NCI-H1417 (cell line): ENCODE results near the gene KCND3.

Experiments
- DNase-seq, 3 experiments: peaks; one replicate each; lab custom pipeline; 2025; lab: John Stamatoyannopoulos, UW

Gene KCND3

DNA sequence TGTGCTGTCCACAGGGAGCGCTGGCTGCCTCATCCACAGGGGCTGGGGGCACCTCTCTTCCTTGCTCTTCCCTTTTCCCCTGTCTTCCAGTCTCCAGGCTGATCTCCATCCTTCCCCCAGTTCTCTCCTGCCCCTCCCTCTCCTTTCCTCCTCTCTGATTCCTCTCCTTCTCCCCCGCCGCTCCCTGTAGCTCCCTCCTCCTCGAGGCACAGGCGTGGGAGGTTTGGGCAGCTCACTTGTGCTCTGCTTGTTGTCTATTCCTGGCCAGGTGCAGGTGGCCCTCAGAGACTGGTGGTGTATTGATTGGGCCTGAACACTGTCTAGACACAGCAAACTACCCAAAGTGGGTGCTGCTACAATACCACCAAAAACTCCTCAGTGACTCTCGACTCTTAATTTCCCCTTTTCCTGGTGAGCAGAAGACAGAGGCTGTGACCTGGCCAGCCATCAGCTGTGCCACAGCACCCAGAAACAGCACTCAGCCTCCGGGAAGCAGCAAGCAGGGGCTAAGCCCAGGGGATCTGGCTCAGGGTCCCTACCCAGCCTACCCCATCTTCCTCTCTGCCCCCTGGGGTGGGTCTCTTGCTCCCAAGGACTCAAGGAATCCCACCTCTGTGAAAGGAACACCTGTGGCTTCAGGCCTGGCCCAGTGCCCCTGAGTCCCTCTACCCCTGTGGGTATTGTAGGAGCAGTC lies 140.5 kb downstream of the KCND3 start:
- peak; percentile 18 to 50 (median 45) for DNase-seq

DNA sequence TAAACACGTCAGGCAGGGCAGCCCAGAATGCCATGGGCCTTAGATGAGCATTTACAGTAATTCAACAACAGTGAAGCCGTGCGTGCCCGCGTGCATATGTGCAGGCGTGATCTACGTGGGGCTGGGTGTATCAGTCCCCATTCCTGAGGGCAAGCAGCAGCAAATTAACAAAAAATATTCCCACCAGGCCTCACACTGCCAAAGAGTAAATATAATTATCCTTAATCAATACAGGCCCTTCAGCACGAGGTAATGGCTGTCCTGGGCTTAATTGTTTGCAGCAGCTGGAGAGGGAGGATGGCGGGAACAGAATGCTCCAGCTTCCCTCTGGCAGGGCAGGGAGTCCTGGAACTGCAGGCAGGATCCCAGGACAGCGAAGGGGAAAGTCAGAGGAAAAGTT lies 142.0 kb downstream of the KCND3 start:
- peak in 2 of 3 experiments; percentile 73 to 89 for DNase-seq

DNA sequence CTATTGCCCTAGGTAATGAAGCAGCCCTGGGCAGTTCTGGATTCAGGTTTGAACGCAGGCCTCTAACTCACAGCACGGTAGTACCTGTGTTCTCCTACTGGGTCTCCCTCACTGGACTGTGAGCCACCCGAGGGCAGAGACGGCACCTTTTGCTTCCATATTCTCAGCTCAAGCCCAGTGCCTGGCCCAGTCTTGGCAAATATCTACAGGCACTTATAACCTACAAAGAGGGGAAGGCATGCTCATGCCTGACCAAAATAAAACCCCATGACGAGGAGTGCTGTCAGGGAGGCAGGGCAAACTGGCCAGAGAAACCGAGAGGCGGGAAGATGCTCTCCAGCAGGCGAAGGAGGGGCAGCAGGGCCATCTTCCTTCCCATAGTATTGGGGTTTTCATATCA lies 142.6 kb downstream of the KCND3 start:
- peak in 1 of 3 experiments; percentile 19 for DNase-seq

DNA sequence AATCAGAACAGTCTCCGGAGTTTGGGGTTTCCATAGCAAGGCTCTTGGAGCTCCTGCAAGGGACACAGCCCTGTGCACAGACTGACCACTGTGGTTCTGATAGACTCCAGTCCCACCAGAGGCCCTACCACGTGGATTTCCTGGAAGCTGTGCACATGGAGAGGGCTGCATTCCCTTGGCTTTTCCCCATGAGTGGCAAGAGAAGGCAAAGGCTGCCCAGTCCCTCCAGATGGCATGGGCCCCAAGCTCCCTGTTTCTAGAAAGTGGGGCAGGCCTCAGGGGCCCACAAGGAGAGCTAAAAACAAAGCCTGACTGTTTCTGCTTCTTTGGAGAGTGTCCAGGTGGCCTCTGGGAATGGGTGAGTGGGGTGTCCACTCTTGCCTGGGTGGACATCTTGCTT lies 146.3 kb downstream of the KCND3 start:
- DNase-seq = no peak

DNA sequence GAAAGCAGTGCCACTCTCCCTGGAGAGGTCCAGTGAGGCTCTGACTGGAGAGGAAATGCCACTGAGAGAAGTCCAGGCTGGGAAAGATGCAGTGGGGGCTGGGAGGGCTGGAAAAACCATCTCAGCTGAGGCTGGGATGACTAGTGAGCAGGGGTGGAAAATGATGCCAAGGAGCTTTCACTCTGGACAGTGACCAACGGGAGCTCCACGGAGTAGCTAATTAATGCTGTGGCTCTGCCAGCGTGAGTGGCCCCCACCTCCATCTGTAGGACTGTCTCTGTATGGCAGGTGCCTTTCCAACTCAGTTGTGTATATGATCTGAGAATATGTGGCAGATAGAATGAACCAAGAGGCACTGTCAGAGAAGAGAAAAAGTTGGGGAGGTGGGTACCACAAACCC lies 147.1 kb downstream of the KCND3 start:
- DNase-seq = no peak

DNA sequence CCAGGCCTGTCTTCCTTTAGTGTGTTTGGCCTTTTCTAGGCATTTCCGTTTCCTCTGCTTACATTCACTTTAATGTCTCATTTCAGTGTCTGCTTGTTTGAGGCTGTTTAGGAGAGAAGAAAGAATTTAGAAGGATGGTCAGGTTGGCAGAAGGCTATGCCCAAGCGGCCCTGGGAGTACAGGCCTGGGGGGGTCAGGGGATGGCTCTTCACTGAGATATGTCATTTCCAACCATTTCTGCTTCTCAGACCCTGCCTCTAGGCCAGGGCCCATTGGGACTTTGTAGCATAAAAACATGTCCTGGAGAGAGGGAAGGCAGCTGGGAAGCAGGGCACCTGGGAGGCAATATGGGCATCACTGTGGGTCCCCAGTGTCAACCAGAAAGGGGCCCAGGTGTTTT lies 147.7 kb downstream of the KCND3 start:
- DNase-seq = no peak

DNA sequence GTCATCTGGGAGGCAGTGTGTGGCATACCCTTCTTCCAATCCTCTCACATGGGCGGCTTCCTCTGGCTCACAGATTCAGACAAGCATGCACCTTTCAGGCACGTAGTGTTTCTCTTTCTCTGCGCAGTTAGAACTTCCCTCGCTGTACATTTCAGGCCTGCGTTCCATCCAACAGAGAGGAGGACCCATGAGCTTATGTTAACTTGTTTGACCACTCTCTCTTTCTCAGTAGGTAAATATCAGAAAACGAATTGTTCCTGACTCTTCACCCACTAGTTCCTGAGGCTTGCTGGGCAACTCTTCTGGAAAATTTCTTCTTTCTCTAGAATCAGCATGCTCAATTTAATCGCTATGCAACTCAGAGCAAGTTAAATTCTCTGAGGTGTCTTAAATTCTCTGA lies 148.3 kb downstream of the KCND3 start:
- no peak for DNase-seq

DNA sequence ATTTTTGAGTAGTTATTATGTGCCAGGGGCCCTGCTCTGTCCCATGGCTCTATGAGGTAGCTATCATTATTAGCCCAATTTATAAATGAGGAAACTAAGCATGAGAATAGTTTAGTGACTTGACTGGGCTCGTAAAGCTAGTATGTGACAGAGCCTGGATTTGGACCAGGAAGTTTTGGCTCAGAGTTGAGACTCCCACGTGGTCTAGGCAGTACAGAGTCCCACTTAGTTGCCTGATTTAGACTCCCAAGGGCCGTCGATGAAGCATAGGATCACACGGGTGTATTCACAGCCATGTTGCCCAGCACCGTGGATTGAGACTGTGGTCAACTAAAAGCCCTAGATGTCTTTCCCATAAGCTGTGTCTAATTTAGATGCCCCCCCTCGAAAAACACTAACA lies 152.1 kb downstream of the KCND3 start:
- no peak for DNase-seq

DNA sequence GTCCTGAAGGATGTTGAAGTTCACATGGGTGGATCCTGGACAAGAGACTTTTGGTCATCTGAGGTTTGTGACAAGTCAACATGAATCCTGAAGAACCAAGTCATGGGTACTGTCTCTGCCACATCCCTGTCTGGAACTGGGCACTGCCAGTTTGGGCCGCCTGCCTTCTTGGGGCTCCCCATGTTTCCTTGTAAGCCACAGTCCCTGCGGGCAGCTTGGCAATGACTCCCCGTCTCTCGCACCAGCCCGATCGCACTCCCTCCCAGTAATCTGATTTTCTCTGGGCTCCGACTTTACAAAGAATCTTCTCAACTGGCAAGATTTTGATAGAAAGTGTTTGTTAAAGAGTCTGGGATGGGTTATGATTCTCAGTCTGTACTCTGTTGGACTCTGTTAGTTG lies 153.4 kb downstream of the KCND3 start:
- no peak for DNase-seq

DNA sequence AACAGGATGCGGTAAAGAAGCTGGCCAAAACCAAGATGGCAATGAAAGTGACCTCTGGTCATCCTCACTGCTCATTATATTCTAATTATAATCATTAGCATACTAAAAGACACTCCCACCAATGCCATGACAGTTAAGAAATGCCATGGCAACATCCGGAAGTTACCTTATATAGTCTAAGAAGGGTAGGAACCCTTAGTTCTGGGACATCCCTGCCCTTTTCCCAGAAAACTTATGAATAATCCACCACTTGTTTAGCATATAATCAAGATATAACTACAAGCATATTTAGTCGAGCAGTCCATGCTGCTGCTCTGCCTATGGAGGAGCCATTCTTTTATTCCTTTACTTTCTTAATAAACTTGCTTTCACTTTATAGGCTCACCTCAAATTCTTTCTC lies 154.0 kb downstream of the KCND3 start:
- DNase-seq = no peak

DNA sequence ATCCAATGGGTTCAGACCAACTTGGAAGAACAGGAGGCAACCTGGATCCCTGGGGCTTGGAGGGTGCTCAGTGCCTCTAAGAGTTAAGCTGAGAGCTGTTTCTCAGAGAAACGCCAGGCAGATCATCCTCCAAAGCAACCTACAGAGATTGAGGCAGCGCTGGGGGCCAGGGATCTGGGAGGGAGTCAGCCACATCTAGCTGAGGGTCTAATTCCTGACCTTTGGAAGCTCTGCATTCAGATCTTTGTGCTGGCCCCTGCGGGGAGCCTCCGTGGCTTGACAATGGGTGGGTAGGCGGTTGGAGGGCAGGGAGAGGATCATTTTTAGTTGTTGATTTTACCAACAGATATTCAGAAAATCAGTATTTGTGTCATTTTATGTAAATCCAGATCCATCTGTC lies 154.5 kb downstream of the KCND3 start:
- no peak for DNase-seq

DNA sequence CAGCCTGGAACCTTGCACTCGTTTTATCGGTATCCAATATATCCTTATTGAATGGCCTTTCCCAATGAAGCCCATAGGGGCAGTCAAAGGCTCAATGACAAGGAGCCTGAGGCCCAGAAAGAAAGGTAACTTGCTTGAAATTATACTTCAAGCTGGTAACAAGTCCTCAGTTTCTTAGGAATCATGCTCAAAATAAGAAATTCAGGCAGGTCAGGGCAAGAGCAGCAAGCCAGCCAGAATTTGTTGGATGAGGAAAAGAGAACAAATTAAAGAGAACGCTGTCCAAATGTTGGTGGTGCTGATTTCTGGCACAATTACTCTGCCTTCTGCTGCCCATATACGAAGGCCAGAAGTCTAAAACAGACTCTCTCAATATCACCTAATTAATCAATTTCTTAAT lies 156.1 kb downstream of the KCND3 start:
- DNase-seq = no peak

DNA sequence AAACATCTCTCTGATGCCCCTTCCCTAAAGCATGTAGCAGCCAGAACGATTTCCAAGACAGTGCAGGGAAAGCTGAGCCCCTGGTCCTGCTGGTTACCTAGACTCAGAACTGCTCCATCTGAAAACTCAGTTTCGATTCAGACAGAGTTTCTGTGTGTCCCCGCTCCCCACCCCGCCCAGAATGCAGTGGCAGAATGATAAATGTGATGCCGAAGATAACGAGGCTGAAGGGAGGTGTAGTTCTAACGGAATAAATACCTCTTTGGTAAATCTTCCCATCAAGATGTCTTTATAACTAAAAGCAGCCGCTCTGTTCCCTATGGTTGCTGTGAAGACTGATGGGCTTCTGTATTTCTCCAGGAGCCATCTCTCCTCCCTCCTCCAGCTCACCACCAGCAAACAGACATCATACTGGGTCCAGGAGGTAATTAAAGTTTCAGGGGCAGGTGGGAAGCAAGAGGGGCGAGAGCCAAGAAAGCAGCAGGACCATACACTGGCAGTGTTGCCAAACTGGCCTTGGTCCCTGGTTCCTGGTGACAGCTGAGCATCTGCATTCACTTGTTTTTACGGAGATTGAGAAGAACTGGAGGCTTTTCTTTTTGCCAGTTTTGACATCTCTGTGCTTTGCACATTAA lies 156.8 kb downstream of the KCND3 start:
- DNase-seq = no peak

DNA sequence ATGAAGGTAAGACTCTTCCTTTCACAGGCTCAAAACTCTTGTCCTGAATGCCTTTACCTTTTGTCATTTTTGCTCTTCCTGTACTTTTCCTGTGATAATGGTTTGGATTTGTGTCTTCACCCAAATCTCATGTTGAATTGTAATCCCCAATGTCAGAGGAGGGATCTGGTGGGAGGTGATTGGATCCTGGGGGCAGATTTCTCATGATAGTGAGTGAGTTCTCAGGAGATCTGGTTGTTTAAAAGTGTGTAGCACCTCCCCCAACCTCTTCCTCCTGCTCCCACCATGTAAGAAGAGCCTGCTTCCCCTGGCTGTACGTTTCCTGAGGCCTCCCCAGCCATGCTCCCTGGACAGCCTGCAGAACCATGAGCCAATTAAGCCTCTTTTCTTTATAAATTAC lies 158.3 kb downstream of the KCND3 start:
- no peak for DNase-seq

DNA sequence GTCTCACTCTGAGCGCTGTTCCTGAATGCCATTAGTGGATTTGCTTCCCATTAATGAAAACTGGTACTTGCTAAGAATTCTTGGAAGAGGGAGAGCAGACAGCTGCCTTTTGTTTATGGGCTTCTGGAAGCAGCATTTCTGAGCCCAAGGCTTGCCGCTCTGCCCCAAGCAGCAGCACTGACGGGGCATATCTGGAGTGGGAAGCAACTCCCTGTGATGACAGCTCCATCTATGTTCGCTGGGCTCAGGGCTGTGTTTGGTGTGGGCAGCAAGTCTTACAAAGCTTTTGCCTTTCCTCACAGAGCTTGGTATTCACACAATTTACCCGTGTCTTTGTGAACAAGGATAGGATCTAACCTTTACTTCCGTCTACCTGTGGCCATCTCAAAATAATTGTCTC lies 161.5 kb downstream of the KCND3 start:
- DNase-seq = no peak

DNA sequence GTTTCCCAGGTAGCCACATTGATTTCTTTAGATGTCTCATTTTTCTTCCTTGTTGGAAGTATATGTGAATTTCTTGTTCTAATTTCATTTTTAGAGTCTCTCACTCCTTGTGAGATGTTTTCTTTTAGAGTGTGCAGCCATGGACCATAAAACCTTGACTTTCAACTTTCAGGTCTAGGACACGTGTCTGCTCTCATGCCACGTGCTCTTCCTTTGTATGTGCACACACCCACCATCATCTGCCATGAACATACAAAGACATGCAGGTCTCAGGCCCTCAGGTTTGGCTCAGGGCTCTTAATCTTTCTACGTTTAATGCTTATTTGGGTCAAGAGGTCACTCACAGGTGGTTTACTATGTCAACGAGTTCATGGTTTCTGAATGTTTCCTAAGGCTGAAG lies 163.2 kb downstream of the KCND3 start:
- no peak for DNase-seq

DNA sequence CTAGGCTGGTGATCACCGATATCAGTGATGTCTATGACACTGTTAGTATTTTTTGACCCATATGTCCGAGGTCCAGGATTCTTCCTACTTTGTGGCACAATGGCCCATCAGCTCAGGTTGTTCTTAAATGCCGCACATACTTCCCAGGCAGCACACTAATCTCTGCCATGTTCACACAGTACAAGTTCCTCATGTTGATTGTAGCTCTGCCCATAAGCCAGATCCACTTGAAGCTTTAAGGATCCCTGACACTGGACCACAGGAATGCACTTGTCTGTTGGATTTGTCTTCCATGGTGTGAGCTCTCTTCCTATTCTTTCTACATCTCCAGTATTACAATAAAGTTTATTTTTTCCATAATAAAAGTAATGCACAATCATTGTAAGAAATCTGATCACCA lies 164.3 kb downstream of the KCND3 start:
- peak in 1 of 3 experiments; percentile 83 for DNase-seq

DNA sequence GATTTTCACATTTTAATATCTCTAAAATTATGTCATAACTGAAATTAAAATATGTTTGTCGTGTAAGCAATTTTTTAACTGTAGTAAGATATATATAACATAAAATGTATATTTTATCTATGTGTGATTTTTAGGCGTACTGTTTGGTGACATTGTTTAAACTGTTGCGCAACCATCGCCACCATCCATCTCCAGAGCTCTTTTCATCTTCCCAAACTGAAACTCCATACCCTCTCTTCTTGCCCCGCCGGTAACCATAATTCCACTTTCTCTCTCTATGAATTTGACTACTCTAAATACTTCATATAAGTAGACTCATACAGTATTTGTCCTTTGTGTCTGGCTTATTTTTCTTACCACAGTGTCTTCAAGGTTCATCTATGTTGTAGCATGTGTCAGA lies 167.3 kb downstream of the KCND3 start:
- no peak for DNase-seq

DNA sequence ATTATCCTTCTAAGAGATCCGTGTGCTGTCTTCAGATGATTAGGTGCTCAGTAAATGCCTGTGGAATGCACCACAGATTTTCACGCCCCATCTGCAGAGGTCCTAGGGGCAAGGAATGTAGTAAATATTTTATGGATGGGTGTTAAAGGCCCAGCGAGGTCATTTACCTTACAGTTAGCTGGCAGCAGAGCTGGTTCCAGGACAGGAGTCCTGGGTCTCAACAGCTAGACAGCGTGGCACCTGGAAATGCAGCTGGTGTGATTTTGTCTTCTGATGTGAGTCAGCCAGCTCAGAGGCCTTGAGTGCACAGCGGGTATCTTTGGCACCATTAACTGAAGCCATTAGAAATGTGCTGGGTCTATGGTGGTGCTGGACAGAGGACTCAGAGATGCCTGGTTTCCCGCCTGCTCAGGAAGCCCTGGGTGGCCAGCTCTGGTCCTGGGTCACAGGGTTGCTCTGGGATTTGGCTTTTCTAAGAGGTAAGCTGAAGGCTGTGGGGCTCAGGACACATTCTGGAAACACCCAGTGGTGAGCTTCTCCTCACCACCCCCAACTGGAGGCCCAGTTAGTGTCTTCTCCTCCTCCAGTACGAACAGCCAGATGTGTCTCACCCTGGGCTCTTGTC lies 168.2 kb downstream of the KCND3 start:
- no peak for DNase-seq

DNA sequence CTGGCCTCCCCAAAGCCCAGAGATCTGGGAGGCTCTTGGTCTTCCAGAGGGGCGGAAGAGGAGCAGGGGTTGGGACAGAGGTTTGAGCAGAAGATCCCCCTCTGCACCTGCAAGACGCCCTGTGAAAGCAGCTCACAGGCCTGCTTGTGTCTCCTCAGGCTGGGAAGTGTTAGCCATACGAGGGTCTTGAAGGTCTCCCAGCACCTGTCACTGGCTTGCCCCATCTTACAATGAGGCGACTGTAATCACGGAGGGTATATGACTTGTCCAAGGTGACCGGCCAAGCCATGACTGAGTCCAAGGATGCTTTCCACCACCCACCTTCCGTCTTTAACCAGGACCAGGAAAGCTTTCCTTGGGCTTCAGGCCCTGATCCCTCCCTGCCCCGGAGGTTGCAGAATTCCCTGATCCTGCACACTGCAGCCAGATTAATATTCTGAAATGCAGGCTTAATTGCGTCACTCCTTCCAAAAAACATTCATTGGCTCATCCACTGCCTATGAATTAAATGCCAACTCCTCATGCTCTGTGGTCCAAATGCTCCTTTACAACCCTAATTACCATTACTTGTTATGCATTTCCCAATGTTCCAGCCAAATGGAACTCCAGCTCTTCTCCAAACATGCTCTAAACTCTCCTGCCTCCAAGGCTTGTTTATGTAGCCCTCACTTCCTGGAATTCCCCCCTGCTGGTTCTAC lies 169.8 kb downstream of the KCND3 start:
- no peak for DNase-seq

DNA sequence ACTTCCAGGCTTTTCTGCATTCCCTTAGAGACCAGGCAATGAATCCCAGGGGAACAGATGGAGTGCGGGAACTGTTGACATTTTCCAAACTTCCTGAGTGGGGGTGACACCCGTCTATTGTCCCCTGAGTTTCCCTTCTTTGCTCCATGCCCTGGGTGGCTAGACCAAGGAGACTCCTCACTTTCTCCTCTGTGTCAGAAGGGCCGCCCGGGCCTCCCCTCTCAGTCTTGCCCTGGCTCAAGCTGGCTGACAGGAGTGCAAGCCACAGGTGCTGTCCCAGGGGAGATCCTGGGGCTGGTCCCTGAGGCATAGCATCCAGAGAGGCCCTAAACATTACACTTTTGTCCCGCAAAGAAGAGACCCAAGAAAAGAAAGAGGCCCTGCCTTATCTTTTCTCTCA lies 170.9 kb downstream of the KCND3 start:
- no peak for DNase-seq

DNA sequence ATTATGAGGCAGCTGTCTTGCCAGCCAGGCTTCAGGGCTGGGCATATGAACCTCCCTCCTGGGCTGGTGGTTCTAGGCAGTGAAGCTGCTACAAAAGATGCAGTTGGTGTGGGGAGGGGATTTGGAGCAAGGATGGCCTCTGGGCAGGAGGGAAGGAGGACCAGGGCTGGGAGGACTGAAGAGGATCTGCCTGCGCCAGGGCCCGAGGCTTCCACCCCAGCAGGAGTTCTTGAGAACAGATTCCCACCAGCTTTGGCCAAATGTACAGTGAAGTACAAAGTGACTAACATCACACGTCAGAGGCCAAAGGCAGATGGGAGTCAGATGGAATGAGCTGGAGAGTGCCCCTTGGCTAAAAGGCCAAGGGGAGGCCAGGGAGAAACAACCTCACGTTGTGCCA lies 171.4 kb downstream of the KCND3 start:
- peak in 1 of 3 experiments; percentile 45 for DNase-seq

DNA sequence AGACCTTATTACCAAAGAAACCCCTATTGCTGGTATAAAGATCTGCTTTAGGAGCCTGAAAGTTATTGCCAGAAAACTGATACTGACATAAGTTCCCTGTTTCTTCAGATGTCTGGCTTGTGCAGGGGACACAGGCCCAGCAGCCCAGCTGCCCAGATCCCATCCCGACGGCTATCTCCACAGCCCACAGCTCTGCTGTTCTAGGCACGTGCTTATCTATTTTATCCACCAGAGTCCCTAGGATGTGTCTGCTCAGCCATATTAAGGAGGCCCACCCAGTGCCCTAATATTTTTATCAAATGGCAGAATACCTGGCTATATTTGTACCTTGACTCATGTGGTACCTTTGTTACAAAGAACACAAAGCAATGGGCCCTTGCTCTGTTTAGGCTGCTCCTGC lies 174.8 kb downstream of the KCND3 start:
- no peak for DNase-seq
